RWPE1 (cell line): ENCODE data around the gene SCN1B.
"Not testable (repeated sequence)": the region's sequence is repeated elsewhere in the genome, so short reads cannot be mapped to it uniquely, and the experiment has no call there.

Source experiments
- CTCF ChIA-PET: fragments of 350-600 bp; sonication (Branson Sonifier 250); formaldehyde crosslinking; extraction: SDS; loops from one replicate; lab custom pipeline; 2021; lab: Yijun Ruan, JAX
- POLR2A ChIA-PET: fragments of 400-600 bp; formaldehyde crosslinking; extraction: SDS; loops from one replicate; lab custom pipeline; 2020; ENCODE audit warnings: antibody characterized with exemption; ENCODE audit not compliant: low non-redundant PET; lab: Yijun Ruan, JAX
- DNase-seq: peaks from one replicate; pipeline ENCODE4 v3.0.0; 2012; ENCODE audit warnings: low spot score
- H3K27ac ChIP-seq: fragments of 450-650 bp; 2 replicates; pipeline ENCODE4 v1.5.1; 2017
- TF ChIP-seq, protein P1 (sequence below): fragments of 450-650 bp; conservative IDR thresholded peaks from 2 replicates; pipeline ENCODE4 v1.5.1; 2017; ENCODE audit warnings: low read depth, mild to moderate bottlenecking

SCN1B gene

DNA sequence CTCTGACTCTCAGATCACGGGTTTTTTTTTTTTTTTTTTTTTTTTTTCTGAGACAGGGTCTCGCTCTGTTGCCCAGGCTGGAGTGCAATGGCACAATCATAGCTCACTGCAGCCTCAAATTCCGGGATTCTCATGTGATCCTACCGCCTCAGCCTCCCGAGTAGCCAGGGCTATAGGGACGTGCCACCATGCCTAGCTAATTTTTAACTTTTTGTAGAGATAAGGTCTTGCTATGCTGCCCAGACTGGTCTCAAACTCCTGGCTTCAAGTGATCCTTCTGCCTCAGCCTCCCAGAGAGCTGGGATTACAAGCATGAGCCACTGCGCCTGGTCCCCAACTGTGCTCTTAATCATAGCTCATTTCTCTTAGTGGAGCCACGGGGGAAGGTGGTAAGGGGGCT is 34.7 kb upstream of the SCN1B start:
- DNase-seq: no peak
- H3K27ac ChIP-seq: no peak overlapping the region
- ChIA-PET POLR2A (no interaction called here), CTCF (interaction anchor here (0.6 to 1.1 kb wide), 3 partner anchors 23 to 94 kb away, joined by 3 read pairs; no protein-coding TSS in a partner anchor)
- TF ChIP-seq, protein P1, sequence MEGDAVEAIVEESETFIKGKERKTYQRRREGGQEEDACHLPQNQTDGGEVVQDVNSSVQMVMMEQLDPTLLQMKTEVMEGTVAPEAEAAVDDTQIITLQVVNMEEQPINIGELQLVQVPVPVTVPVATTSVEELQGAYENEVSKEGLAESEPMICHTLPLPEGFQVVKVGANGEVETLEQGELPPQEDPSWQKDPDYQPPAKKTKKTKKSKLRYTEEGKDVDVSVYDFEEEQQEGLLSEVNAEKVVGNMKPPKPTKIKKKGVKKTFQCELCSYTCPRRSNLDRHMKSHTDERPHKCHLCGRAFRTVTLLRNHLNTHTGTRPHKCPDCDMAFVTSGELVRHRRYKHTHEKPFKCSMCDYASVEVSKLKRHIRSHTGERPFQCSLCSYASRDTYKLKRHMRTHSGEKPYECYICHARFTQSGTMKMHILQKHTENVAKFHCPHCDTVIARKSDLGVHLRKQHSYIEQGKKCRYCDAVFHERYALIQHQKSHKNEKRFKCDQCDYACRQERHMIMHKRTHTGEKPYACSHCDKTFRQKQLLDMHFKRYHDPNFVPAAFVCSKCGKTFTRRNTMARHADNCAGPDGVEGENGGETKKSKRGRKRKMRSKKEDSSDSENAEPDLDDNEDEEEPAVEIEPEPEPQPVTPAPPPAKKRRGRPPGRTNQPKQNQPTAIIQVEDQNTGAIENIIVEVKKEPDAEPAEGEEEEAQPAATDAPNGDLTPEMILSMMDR: no peak

DNA sequence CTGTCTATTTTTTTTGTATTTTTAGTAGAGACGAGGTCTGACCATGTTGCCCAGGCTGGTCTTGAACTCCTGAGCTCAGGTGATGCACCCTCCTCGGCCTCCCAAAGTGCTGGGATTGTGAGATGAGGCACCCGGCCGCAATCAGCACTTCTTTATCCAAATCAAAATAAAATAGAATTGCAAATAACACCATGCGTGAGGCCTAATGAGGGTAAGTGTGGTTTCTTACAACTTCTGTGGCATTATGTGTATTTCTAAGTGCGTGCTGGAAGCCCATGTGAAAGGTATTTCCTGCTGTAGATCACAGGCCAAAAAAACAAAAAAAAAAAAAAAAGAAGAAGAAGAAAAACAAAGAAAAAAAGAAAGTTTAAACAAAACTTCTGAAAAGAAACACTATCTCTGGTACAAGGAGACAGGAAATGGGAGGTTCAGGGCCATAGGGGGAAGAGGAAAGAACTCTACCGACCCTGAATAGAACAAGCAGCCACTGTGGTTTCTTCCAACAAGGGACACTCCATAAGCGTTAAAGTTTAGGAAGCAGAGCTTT is 33.1 kb upstream of the SCN1B start:
- POLR2A ChIA-PET: no interaction called here
- H3K27ac ChIP-seq: no peak overlapping the region

GRCh38 chr19:34998224-34998623 is 32.0 kb upstream of the SCN1B start:
- H3K27ac ChIP-seq, CTCF ChIA-PET, DNase-seq, POLR2A ChIA-PET: not testable (repeated sequence)

More for the DNA sequence above, 33.1 kb upstream of the SCN1B start:
- CTCF ChIA-PET: no interaction called here
- no peak for DNase-seq
- TF ChIP-seq, protein P1: no peak

GRCh38 chr19:34998777-34999497 is 31.3 kb upstream of the SCN1B start:
- TF ChIP-seq, protein P1: no peak
- ChIA-PET POLR2A (interaction anchor here (0.5 kb wide), 1 partner anchor 15 kb away, joined by 5 read pairs; no protein-coding TSS in a partner anchor), CTCF (no interaction called here)
- H3K27ac ChIP-seq: peak overlapping the region; percentile 89
- no peak for DNase-seq

GRCh38 chr19:34999498-35000337 is 30.6 kb upstream of the SCN1B start, which contains the start of gene GRAMD1A:
GRAMD1A (plus strand) TSS chr19:35000323; CDS start chr19:35000479, 156 bp downstream.
- CTCF ChIA-PET: interaction anchor here (2.0 kb wide), 1 partner anchor 27 kb away, joined by 7 read pairs; no protein-coding TSS in a partner anchor

GRCh38 chr19:35000338-35000646 is 30.0 kb upstream of the SCN1B start:
- ChIA-PET POLR2A (interaction anchor here (0.6 kb wide), 1 partner anchor 8 kb away, joined by 3 read pairs; no protein-coding TSS in a partner anchor), CTCF (interaction anchor here (2.0 kb wide), 1 partner anchor 28 kb away, joined by 7 read pairs; no protein-coding TSS in a partner anchor)
- no peak for DNase-seq
- H3K27ac ChIP-seq: peak overlapping the region; percentile 89
- TF ChIP-seq, protein P1: no peak

More at GRCh38 chr19:34999498-35000337, 30.6 kb upstream of the SCN1B start, which contains the start of gene GRAMD1A:
- TF ChIP-seq, protein P1: no peak
- POLR2A ChIA-PET: interaction anchor here (0.5 kb wide), 1 partner anchor 16 kb away, joined by 5 read pairs; no protein-coding TSS in a partner anchor
- H3K27ac ChIP-seq: peak within 1 kb of the TSS; percentile 89
- peak; percentile 92 for DNase-seq
